Endothelial cell of umbilical vein (primary cell): ENCODE measurements around the gene COA3. TPM values are rescaled to one million over a fixed set of nuclear protein-coding genes. Genes with fewer than 3 reads are reported as not detected.

Experiments
- BruUV-seq: library from RNA; stranded (reverse); fragments of 400-500 nt; replicated peaks from 2 replicates; lab custom pipeline; 2021; lab: Mats Ljungman, UMichigan
- CTCF ChIA-PET: fragments of 300-600, 350-600 bp; sonication (Branson Sonifier 250); formaldehyde crosslinking; loops from one replicate; lab custom pipeline; 2021; ENCODE audit warnings: antibody characterized with exemption, inconsistent platforms; lab: Charles Lee
- POLR2A ChIA-PET: fragments of 300-600, 350-600 bp; sonication (Branson Sonifier 250); formaldehyde crosslinking; loops from one replicate; lab custom pipeline; 2021; ENCODE audit warnings: antibody characterized with exemption, inconsistent platforms; lab: Charles Lee
- DNase-seq: peaks from one replicate; pipeline ENCODE4 v3.0.0-alpha.2; 2011; ENCODE audit warnings: low read depth, low spot score
- FAIRE-seq: peaks from 2 replicates; lab custom pipeline; 2011; peaks lifted over from hg19 to GRCh38; lab: Jason Lieb, UNC
- H2AFZ ChIP-seq: 2 replicates; pipeline ENCODE4 v1.6.0; 2012; ENCODE audit warnings: low read depth, low read length, control low read depth, inconsistent platforms
- H3K27ac ChIP-seq: 2 replicates; pipeline ENCODE4 v1.5.1; 2011; ENCODE audit warnings: low read depth, mild to moderate bottlenecking, control low read depth, low read length, moderate library complexity; ENCODE audit not compliant: insufficient read depth
- H3K27me3 ChIP-seq, 2 experiments: 2 replicates each; pipeline versions ENCODE4 v1.6.0 to v1.6.1; 2011; ENCODE audit warnings: low read length in 2 of 2, mixed read lengths in 1 of 2; ENCODE audit not compliant: control insufficient read depth in 2 of 2, insufficient read depth in 2 of 2
- H3K36me3 ChIP-seq, 2 experiments: 2 replicates in 1 of 2; 3 replicates in 1 of 2; pipeline ENCODE4 v1.5.1; 2011; ENCODE audit warnings: low read length in 2 of 2, mild to moderate bottlenecking in 1 of 2, moderate library complexity in 1 of 2; ENCODE audit not compliant: control insufficient read depth in 2 of 2, insufficient read depth in 2 of 2; ENCODE audit errors: extremely low read depth in 1 of 2
- H3K4me1 ChIP-seq: 3 replicates; pipeline ENCODE4 v1.5.1; 2011; ENCODE audit warnings: mild to moderate bottlenecking, low read length; ENCODE audit not compliant: control insufficient read depth, insufficient read depth; ENCODE audit errors: extremely low read depth
- H3K4me2 ChIP-seq: 2 replicates; pipeline ENCODE4 v1.6.1; 2011; ENCODE audit warnings: low read length, control low read depth, mixed read lengths; ENCODE audit not compliant: insufficient read depth
- H3K4me3 ChIP-seq, 3 experiments: fragments of 200-600 bp in 1 of 3; sonication (generic), shearing (Covaris generic) in 1 of 3; replicated peaks in 1 of 3; 2 replicates each; pipeline ENCODE4 v1.5.1; 2011 to 2016; ENCODE audit warnings: control low read depth in 3 of 3, low read length in 3 of 3, mild to moderate bottlenecking in 2 of 3, inconsistent platforms in 1 of 3, low read depth in 1 of 3, moderate library complexity in 1 of 3; ENCODE audit not compliant: insufficient read depth in 1 of 3
- H3K79me2 ChIP-seq: 2 replicates; pipeline ENCODE4 v1.6.0; 2012; ENCODE audit warnings: low read length, inconsistent platforms; ENCODE audit not compliant: control insufficient read depth, insufficient read depth
- H3K9ac ChIP-seq: replicated peaks from 2 replicates; pipeline ENCODE3; 2011; ENCODE audit warnings: low read length, control low read depth; ENCODE audit not compliant: insufficient read depth; ENCODE audit errors: extremely low read depth
- H3K9me1 ChIP-seq: replicated peaks from 3 replicates; pipeline ENCODE4 v1.6.0; 2011; ENCODE audit warnings: mild to moderate bottlenecking, low read length; ENCODE audit not compliant: control insufficient read depth, insufficient read depth; ENCODE audit errors: extremely low read depth
- H3K9me3 ChIP-seq: replicated peaks from 2 replicates; pipeline ENCODE4 v1.5.1; 2012; ENCODE audit warnings: low read length, inconsistent platforms; ENCODE audit not compliant: control insufficient read depth, insufficient read depth
- H4K20me1 ChIP-seq: replicated peaks from 2 replicates; pipeline ENCODE3; 2011; ENCODE audit warnings: mild to moderate bottlenecking, low read length; ENCODE audit not compliant: control insufficient read depth, insufficient read depth; ENCODE audit errors: extremely low read depth
- EZH2 ChIP-seq: IDR thresholded peaks from 2 replicates; pipeline ENCODE4 v1.6.1; 2012; ENCODE audit warnings: borderline replicate concordance, low read depth, mild to moderate bottlenecking, moderate library complexity, low read length, inconsistent platforms; ENCODE audit not compliant: severe bottlenecking
- FOS ChIP-seq: IDR thresholded peaks from 2 replicates; pipeline ENCODE4 v1.6.1; 2011; ENCODE audit warnings: mild to moderate bottlenecking, low read length, moderate library complexity, borderline replicate concordance; ENCODE audit not compliant: insufficient read depth
- GATA2 ChIP-seq: IDR thresholded peaks from 2 replicates; pipeline ENCODE4 v1.7.0; 2011; ENCODE audit warnings: low read depth, mild to moderate bottlenecking, moderate library complexity, mixed read lengths, low read length; ENCODE audit not compliant: insufficient read length, insufficient read depth
- JUN ChIP-seq: IDR thresholded peaks from 2 replicates; pipeline ENCODE4 v1.6.1; 2011; ENCODE audit warnings: borderline replicate concordance, low read depth; ENCODE audit not compliant: insufficient read length, insufficient read depth
- MYC ChIP-seq: IDR thresholded peaks from one replicate; pipeline ENCODE4 v1.6.1; 2011; ENCODE audit warnings: mild to moderate bottlenecking, low read depth, low read length
- POLR2A ChIP-seq: IDR thresholded peaks from 2 replicates; pipeline ENCODE4 v1.6.1; 2012; ENCODE audit warnings: low read depth, mild to moderate bottlenecking, control low read depth, low read length
- POLR2AphosphoS5 ChIP-seq: IDR thresholded peaks from 2 replicates; pipeline ENCODE4 v1.6.1; 2012; ENCODE audit warnings: low read depth, mild to moderate bottlenecking, control low read depth, low read length, moderate library complexity; ENCODE audit not compliant: insufficient read depth
- dilution Hi-C: fragments of 300-500 bp; cut with MboI; formaldehyde crosslinking; loops from one replicate; pipeline ENCODE4 v1.15.0; 2019; ENCODE audit warnings: low sequenced_read_pairs; ENCODE audit not compliant: extremely low pct_ligation_motif_present
- intact Hi-C: fragments of 100-400 bp; cut with micrococcal nuclease; formaldehyde crosslinking; loops from one replicate; pipeline ENCODE4 v1.10.0; 2022
- polyA plus RNA-seq, 4 experiments: library from polyadenylated mRNA; depleted of rRNA in 3 of 4; stranded (reverse) in 3 of 4; unstranded in 1 of 4; fragments of >200 nt; gene quantifications; 2 replicates each; pipeline versions ENCODE4 v1.2.1 to v1.2.3, GENCODE V29; 2011 to 2012; ENCODE audit warnings: missing spikeins in 1 of 4
- total RNA-seq: library from RNA; stranded (reverse); gene quantifications from 2 replicates; pipeline ENCODE4 v1.2.3, GENCODE V29; 2021
- TF ChIP-seq, protein P1 (sequence below), 2 donors: IDR thresholded peaks; 1 replicate in 1 of 2; 2 replicates in 1 of 2; pipeline ENCODE4 v1.5.1; 2011; ENCODE audit warnings: low read length in 2 of 2, mild to moderate bottlenecking in 2 of 2, moderate library complexity in 2 of 2, control low read depth in 1 of 2, inconsistent platforms in 1 of 2, low read depth in 1 of 2; ENCODE audit not compliant: insufficient read depth in 1 of 2; ENCODE audit errors: extremely low read depth in 1 of 2
- TF ChIP-seq, protein P2 (sequence below): IDR thresholded peaks from 2 replicates; pipeline ENCODE4 v1.6.1; 2011; ENCODE audit not compliant: insufficient read depth, insufficient read length

COA3 gene
- total and polyA plus RNA-seq, 2 donors (not counting 3 experiments of a cell fraction or from before 2014, with no cell fraction given), result 56.6 to 126 TPM

DNA sequence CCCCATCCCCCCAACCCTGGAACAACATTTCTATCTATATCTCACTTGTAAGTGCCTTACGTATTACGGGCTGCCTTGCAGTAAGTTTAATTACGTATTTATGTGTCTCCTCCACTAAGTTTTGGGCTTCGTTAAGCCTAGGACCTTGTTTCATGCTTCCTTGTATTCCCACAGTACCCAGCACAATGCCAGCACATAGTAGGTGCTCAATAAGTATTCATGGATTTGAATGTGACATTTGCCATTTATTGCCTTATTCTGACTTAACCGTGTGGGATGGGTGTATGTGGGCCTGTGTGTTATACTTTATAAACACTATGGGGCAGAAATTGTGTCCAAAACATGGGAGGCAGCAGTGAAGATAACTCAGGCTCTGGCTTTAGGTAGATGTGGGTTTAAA lies 6.0 kb downstream of the COA3 start:
- intact Hi-C loops (no loop called here), dilution Hi-C loops (no loop called here)
- no peak overlapping the region for H3K4me2 ChIP-seq
- no peaks in the 10 kb centered on the region for H3K79me2 ChIP-seq
- CTCF ChIA-PET, result no interaction called here
- POLR2A ChIA-PET, result interaction anchor here (0.7 kb wide), 1 partner anchor 11 kb away, joined by 4 read pairs; no protein-coding TSS in a partner anchor
- no peaks in the 10 kb centered on the region for H3K9me3 ChIP-seq
- FAIRE-seq (no peak), DNase-seq (no peak)
- no peaks in the 10 kb centered on the region for H3K27me3 ChIP-seq
- H4K20me1 ChIP-seq, result no peaks in the 10 kb centered on the region
- H3K9me1 ChIP-seq, result no peaks in the 10 kb centered on the region
- TF ChIP-seq, protein P1, sequence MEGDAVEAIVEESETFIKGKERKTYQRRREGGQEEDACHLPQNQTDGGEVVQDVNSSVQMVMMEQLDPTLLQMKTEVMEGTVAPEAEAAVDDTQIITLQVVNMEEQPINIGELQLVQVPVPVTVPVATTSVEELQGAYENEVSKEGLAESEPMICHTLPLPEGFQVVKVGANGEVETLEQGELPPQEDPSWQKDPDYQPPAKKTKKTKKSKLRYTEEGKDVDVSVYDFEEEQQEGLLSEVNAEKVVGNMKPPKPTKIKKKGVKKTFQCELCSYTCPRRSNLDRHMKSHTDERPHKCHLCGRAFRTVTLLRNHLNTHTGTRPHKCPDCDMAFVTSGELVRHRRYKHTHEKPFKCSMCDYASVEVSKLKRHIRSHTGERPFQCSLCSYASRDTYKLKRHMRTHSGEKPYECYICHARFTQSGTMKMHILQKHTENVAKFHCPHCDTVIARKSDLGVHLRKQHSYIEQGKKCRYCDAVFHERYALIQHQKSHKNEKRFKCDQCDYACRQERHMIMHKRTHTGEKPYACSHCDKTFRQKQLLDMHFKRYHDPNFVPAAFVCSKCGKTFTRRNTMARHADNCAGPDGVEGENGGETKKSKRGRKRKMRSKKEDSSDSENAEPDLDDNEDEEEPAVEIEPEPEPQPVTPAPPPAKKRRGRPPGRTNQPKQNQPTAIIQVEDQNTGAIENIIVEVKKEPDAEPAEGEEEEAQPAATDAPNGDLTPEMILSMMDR (IDR thresholded peaks at IDR 0.05; ENCODE audit: extremely low read depth in 1 of 2, insufficient read depth in 1 of 2, low read depth in 1 of 2, low read length in 2 of 2), result no peak
- no peak for TF ChIP-seq MYC
- TF ChIP-seq JUN, result no peak
- no peak for TF ChIP-seq FOS
- TF ChIP-seq, protein P2, sequence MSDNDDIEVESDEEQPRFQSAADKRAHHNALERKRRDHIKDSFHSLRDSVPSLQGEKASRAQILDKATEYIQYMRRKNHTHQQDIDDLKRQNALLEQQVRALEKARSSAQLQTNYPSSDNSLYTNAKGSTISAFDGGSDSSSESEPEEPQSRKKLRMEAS, result no peak
- no peak for TF ChIP-seq EZH2
- TF ChIP-seq POLR2AphosphoS5, result no peak
- no peak for TF ChIP-seq GATA2
- no peak for TF ChIP-seq POLR2A
- no peak overlapping the region for H3K27ac ChIP-seq
- H3K4me3 ChIP-seq, result no peak overlapping the region
- H3K36me3 ChIP-seq, result peaks cover 0 to 2% of the 10 kb centered on the region in 2 experiments
- BruUV-seq, result no TSS peak
- H3K9ac ChIP-seq, result no peak overlapping the region
- H2AFZ ChIP-seq, result no peak overlapping the region
- peaks cover 6% of the 10 kb centered on the region for H3K4me1 ChIP-seq
